PC-9 (cell line): ENCODE data around the gene CCL19. TPM values are rescaled to one million over a fixed set of nuclear protein-coding genes. Genes with fewer than 3 reads are reported as not detected.

ENCODE experiments used
- BruUV-seq: library from RNA; stranded (reverse); fragments of 400-500 nt; replicated peaks from 2 replicates; lab custom pipeline; 2021; lab: Mats Ljungman, UMichigan
- CTCF ChIA-PET: fragments of 300-600 bp; sonication (Branson Sonifier 250); formaldehyde crosslinking; loops from one replicate; lab custom pipeline; 2022; ENCODE audit warnings: antibody characterized with exemption; lab: Charles Lee
- POLR2A ChIA-PET: fragments of 300-600 bp; sonication (Branson Sonifier 250); formaldehyde crosslinking; loops from one replicate; lab custom pipeline; 2022; ENCODE audit warnings: antibody characterized with exemption; ENCODE audit not compliant: unreplicated experiment; lab: Charles Lee
- DNase-seq, 2 experiments: peaks; one replicate each; pipeline versions ENCODE4 v3.0.0 to v3.0.0-alpha.2; 2015 to 2022; ENCODE audit warnings: mixed read lengths in 1 of 2
- H2AFZ ChIP-seq: fragments of 200-600 bp; sonication (generic); 2 replicates; pipeline ENCODE4 v1.8.1; 2017; ENCODE audit warnings: antibody characterized with exemption
- H3F3A ChIP-seq: fragments of 200-600 bp; sonication (generic); 2 replicates; pipeline ENCODE4 v1.8.1; 2017; ENCODE audit warnings: antibody characterized with exemption, mild to moderate bottlenecking, low read depth; ENCODE audit not compliant: insufficient read depth
- H3K27ac ChIP-seq: fragments of 200-600 bp; sonication (generic); 2 replicates; pipeline ENCODE4 v1.6.1; 2016; ENCODE audit warnings: mixed run types
- H3K27me3 ChIP-seq: fragments of 200-600 bp; sonication (generic); 2 replicates; pipeline ENCODE4 v1.6.1; 2016; ENCODE audit warnings: low read depth, mixed run types; ENCODE audit not compliant: insufficient read depth
- H3K36me3 ChIP-seq: fragments of 200-600 bp; sonication (generic); 2 replicates; pipeline ENCODE4 v1.6.1; 2016; ENCODE audit warnings: low read depth, mixed run types
- H3K4me1 ChIP-seq: fragments of 200-600 bp; sonication (generic); replicated peaks from 2 replicates; pipeline ENCODE4 v1.6.1; 2016; ENCODE audit warnings: mixed run types; ENCODE audit not compliant: insufficient read depth
- H3K4me2 ChIP-seq: fragments of 200-600 bp; sonication (generic); 2 replicates; pipeline ENCODE4 v1.6.1; 2017; ENCODE audit warnings: mixed run types
- H3K4me3 ChIP-seq: fragments of 200-600 bp; sonication (generic); 2 replicates; pipeline ENCODE4 v1.6.1; 2016; ENCODE audit warnings: mixed run types
- H3K79me2 ChIP-seq: fragments of 200-600 bp; sonication (generic); 2 replicates; pipeline ENCODE4 v1.6.1; 2017; ENCODE audit warnings: low read depth, mixed run types
- H3K9me2 ChIP-seq: fragments of 200-600 bp; sonication (generic); 2 replicates; pipeline ENCODE4 v1.8.1; 2017; ENCODE audit warnings: mild to moderate bottlenecking; ENCODE audit not compliant: insufficient read depth
- H3K9me3 ChIP-seq: fragments of 200-600 bp; sonication (generic); 2 replicates; pipeline ENCODE4 v1.8.1; 2016; ENCODE audit warnings: low read depth; ENCODE audit not compliant: insufficient read depth
- H4K20me1 ChIP-seq: fragments of 200-600 bp; sonication (generic); 2 replicates; pipeline ENCODE4 v1.8.1; 2017; ENCODE audit not compliant: insufficient read depth
- EZH2 ChIP-seq: fragments of 200-600 bp; sonication (generic); IDR thresholded peaks from 2 replicates; pipeline ENCODE4 v1.8.0; 2017; ENCODE audit warnings: antibody characterized with exemption, low read depth
- intact Hi-C: fragments of 100-400 bp; cut with micrococcal nuclease; formaldehyde crosslinking; loops from one replicate; pipeline ENCODE4 v1.10.0; 2022; ENCODE audit not compliant: unreplicated experiment
- total RNA-seq: library from RNA; stranded (reverse); gene quantifications from 2 replicates; pipeline ENCODE4 v1.2.3, GENCODE V29; 2021
- TF ChIP-seq, protein P1 (sequence below): fragments of 200-600 bp; sonication (generic); conservative IDR thresholded peaks from 2 replicates; pipeline ENCODE4 v1.6.1; 2017; ENCODE audit warnings: mixed run types, antibody characterized with exemption, mild to moderate bottlenecking, moderate library complexity

Gene CCL19
- total RNA-seq, 1 experiment from 2014 or later = not detected

DNA sequence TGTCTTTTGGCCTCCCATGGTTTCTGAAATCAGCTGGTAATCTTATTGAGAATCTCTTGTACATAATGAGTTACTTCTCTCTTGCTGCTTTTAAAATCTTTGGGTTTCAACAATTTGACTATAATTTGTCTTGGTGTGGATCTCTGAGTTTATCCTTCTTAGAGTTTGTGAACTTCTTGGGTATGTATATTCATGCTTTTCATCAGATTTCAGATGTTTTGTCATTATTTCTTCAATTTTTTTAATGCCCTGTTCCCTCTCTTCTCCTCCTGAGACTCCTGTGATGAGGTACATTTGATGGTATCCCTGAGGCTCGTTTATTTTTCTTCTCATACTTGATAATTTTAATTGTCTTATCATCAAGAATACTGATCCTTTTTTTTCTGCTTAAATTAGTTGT is 21.1 kb upstream of the CCL19 start:
- no peak overlapping the region for H3K4me3 ChIP-seq
- no peaks in the 10 kb centered on the region for H3K9me3 ChIP-seq
- no peaks in the 10 kb centered on the region for H3K79me2 ChIP-seq
- H2AFZ ChIP-seq = no peak overlapping the region
- H3K27ac ChIP-seq = no peak overlapping the region
- no peaks in the 10 kb centered on the region for H3F3A ChIP-seq
- intact Hi-C loops = no loop called here
- no peak overlapping the region for H3K4me2 ChIP-seq
- H3K36me3 ChIP-seq = no peaks in the 10 kb centered on the region
- no TSS peak for BruUV-seq
- no peaks in the 10 kb centered on the region for H3K27me3 ChIP-seq
- no peaks in the 10 kb centered on the region for H4K20me1 ChIP-seq
- CTCF ChIA-PET = no interaction called here
- DNase-seq = no peak
- no peaks in the 10 kb centered on the region for H3K4me1 ChIP-seq
- no peaks in the 10 kb centered on the region for H3K9me2 ChIP-seq
- TF ChIP-seq, protein P1, sequence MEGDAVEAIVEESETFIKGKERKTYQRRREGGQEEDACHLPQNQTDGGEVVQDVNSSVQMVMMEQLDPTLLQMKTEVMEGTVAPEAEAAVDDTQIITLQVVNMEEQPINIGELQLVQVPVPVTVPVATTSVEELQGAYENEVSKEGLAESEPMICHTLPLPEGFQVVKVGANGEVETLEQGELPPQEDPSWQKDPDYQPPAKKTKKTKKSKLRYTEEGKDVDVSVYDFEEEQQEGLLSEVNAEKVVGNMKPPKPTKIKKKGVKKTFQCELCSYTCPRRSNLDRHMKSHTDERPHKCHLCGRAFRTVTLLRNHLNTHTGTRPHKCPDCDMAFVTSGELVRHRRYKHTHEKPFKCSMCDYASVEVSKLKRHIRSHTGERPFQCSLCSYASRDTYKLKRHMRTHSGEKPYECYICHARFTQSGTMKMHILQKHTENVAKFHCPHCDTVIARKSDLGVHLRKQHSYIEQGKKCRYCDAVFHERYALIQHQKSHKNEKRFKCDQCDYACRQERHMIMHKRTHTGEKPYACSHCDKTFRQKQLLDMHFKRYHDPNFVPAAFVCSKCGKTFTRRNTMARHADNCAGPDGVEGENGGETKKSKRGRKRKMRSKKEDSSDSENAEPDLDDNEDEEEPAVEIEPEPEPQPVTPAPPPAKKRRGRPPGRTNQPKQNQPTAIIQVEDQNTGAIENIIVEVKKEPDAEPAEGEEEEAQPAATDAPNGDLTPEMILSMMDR = no peak
- no peak for TF ChIP-seq EZH2
- POLR2A ChIA-PET = no interaction called here

DNA sequence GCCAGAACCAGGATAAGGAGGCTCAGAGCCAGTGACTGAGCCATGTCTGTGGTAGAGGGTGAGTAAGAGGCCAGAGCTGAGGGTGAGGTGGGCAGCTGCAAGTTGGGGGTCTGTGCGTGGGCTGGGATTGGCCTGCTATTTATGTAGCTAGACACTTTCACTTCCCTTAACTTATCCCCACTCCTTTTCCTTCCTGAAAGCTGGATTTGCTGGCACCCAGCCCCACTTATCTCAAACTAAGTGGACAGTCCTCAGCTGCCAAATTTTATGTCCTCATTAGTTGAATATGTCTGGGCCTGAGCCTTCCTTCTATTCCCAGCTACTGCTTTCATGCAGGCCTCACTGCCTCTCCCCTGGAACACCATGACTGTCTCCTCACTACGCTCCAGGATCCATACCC is 18.9 kb upstream of the CCL19 start, which contains the start of gene CCL21:
Gene CCL21 (minus strand): TSS at position 114 of the 400 bp plus-strand sequence. CDS start 70 bp downstream, at position 44.
- intact Hi-C loops = no loop called here
- Histone ChIP-seq H3K4me2 (no peak within 1 kb of the TSS), H3F3A (no peaks in the 10 kb centered on the region), H2AFZ (no peak within 1 kb of the TSS), H3K79me2 (no peaks in the 10 kb centered on the region), H3K4me1 (no peaks in the 10 kb centered on the region), H3K4me3 (no peak within 1 kb of the TSS), H3K27me3 (no peaks in the 10 kb centered on the region), H4K20me1 (no peaks in the 10 kb centered on the region), H3K9me2 (no peaks in the 10 kb centered on the region), H3K27ac (no peak within 1 kb of the TSS), H3K9me3 (no peaks in the 10 kb centered on the region), H3K36me3 (no peaks in the 10 kb centered on the region)
- ChIA-PET CTCF (no interaction called here), POLR2A (no interaction called here)
- TF ChIP-seq, protein P1 = no peak
- TF ChIP-seq EZH2 = no peak
- no TSS peak for BruUV-seq
- DNase-seq = no peak

DNA sequence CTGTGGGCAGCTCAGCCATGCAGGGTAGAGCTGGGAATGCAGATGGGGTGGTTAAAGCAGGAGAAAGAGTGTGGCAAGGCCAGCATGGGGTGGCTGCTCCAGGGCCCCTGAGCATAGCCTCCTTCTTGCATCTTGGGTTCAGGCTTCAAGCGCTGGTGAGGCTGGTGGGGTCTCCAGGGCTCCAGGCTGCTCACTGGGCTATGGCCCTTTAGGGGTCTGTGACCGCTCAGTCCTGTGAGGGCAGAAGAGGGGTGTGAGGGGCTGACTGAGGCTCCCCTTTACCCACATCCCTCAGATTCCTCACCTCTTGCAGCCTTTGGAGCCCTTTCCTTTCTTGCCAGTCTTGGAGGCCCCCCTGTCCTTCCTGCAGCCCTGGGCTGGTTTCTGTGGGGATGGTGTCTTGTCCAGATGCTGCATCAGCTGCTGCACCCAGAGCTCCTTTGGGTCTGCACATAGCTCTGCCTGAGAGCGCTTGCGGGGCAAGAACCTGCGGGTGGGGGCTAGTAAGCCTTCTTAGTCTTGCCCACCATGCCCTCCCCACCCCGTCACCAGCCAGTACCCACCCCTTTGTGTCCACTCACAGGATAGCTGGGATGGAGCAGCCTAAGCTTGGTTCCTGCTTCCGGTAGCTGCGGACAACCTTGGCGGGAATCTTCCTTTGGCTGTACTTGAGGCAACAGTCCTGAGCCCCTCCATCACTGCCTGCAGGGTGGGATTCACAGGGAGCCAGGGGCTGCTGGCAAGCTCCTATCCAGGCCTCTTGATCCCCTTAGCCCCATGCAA is 18.3 kb upstream of the CCL19 start:
- Histone ChIP-seq H2AFZ (no peak overlapping the region), H3K36me3 (no peaks in the 10 kb centered on the region), H4K20me1 (no peaks in the 10 kb centered on the region), H3K9me2 (no peaks in the 10 kb centered on the region), H3K79me2 (no peaks in the 10 kb centered on the region), H3K4me3 (no peak overlapping the region), H3K9me3 (no peaks in the 10 kb centered on the region), H3K27ac (no peak overlapping the region), H3F3A (no peaks in the 10 kb centered on the region), H3K4me1 (no peaks in the 10 kb centered on the region), H3K27me3 (no peaks in the 10 kb centered on the region), H3K4me2 (no peak overlapping the region)
- no peak for DNase-seq
- TF ChIP-seq EZH2 = no peak
- TF ChIP-seq, protein P1 = no peak
- BruUV-seq = no TSS peak
- intact Hi-C loops = no loop called here
- CTCF ChIA-PET = no interaction called here
- POLR2A ChIA-PET = interaction anchor here (0.6 kb wide), 1 partner anchor 44 kb away, joined by 3 read pairs; no protein-coding TSS in a partner anchor
